Peyer's patch (tissue), 4 donors: ENCODE measurements around the gene MARVELD2. TPM values are rescaled to one million over a fixed set of nuclear protein-coding genes. Genes with fewer than 3 reads are reported as not detected.
"Not testable (repeated sequence)": the region's sequence is repeated elsewhere in the genome, so short reads cannot be mapped to it uniquely, and the experiment has no call there.

Source experiments
- DNase-seq, 3 donors: peaks; one replicate each; pipeline ENCODE4 v3.0.0-alpha.2; 2017 to 2019
- H3K27ac ChIP-seq, 4 donors: fragments of 200-600 bp; sonication (generic); one replicate each; pipeline ENCODE4 v1.5.1; 2016 to 2019
- H3K27me3 ChIP-seq, 2 donors: fragments of 200-600 bp; sonication (generic); one replicate each; pipeline ENCODE4 v1.5.1; 2019
- H3K36me3 ChIP-seq, 3 donors: fragments of 200-600 bp; sonication (generic); one replicate each; pipeline ENCODE4 v1.5.1; 2016 to 2019
- H3K4me1 ChIP-seq, 4 donors: fragments of 200-600 bp; sonication (generic); one replicate each; pipeline ENCODE4 v1.5.1; 2016 to 2019
- H3K4me3 ChIP-seq, 4 donors: fragments of 200-600 bp; sonication (generic); 1 replicate in 3 of 4; 2 replicates in 1 of 4; pipeline ENCODE4 v1.5.1; 2016 to 2019; ENCODE audit warnings: mild to moderate bottlenecking in 1 of 4
- H3K9me3 ChIP-seq, 4 donors: fragments of 200-600 bp; sonication (generic); one replicate each; pipeline ENCODE4 v1.5.1; 2016 to 2019; ENCODE audit warnings: mild to moderate bottlenecking in 1 of 4
- CTCF ChIP-seq, 6 experiments: fragments of 450-650 bp in 4 of 6; fragments of 200-600 bp in 2 of 6; sonication (generic) in 1 of 6; IDR thresholded peaks; one replicate each; pipeline ENCODE4 v1.5.1; 2017 to 2019; ENCODE audit warnings: antibody characterized with exemption in 6 of 6, mild to moderate bottlenecking in 3 of 6, moderate library complexity in 1 of 6
- POLR2A ChIP-seq, 2 donors: fragments of 450-650 bp; IDR thresholded peaks; one replicate each; pipeline ENCODE4 v1.5.1; 2017; ENCODE audit warnings: antibody characterized with exemption in 2 of 2, mild to moderate bottlenecking in 2 of 2, moderate library complexity in 2 of 2
- total RNA-seq, 4 donors: library from RNA; depleted of rRNA; stranded (reverse); fragments of >200 nt; gene quantifications; one replicate each; pipeline ENCODE4 v1.1.0, GENCODE V29; 2016

The MARVELD2 gene
- total RNA-seq, 4 donors from 2014 or later: 9.1 to 67.3 (median 46.3) TPM

- H3K36me3 ChIP-seq: no peaks in the 10 kb centered on the region
- H3K4me3 ChIP-seq: no peak overlapping the region
- H3K9me3 ChIP-seq: no peaks in the 10 kb centered on the region
- H3K27ac ChIP-seq: no peak overlapping the region
- TF ChIP-seq CTCF (IDR thresholded peaks at IDR 0.05) (no peak), POLR2A (IDR thresholded peaks at IDR 0.05) (no peak)
- DNase-seq: no peak
- no peaks in the 10 kb centered on the region for H3K27me3 ChIP-seq
- no peaks in the 10 kb centered on the region for H3K4me1 ChIP-seq
Observed at GRCh38 chr5:69477170-69477569, 62.3 kb downstream of the MARVELD2 start.

- DNase-seq, H3K9me3 ChIP-seq, H3K36me3 ChIP-seq, H3K27me3 ChIP-seq, H3K4me3 ChIP-seq, H3K4me1 ChIP-seq, H3K27ac ChIP-seq: not testable (repeated sequence)
Observed at GRCh38 chr5:69478296-69478695, 63.4 kb downstream of the MARVELD2 start.

- DNase-seq: no peak
- TF ChIP-seq CTCF (IDR thresholded peaks at IDR 0.05): no peak
- no peak for TF ChIP-seq POLR2A (IDR thresholded peaks at IDR 0.05)
- Histone ChIP-seq H3K36me3 (no peaks in the 10 kb centered on the region), H3K4me1 (no peaks in the 10 kb centered on the region), H3K27ac (no peak overlapping the region), H3K9me3 (no peaks in the 10 kb centered on the region), H3K4me3 (no peak overlapping the region), H3K27me3 (no peaks in the 10 kb centered on the region)
Observed at GRCh38 chr5:69484891-69485290, 70.0 kb downstream of the MARVELD2 start.

GRCh38 chr5:69485471-69485870 lies 70.6 kb downstream of the MARVELD2 start:
- no peaks in the 10 kb centered on the region for H3K4me1 ChIP-seq
- no peaks in the 10 kb centered on the region for H3K9me3 ChIP-seq
- H3K27me3 ChIP-seq: no peaks in the 10 kb centered on the region
- H3K36me3 ChIP-seq: no peaks in the 10 kb centered on the region
- H3K27ac ChIP-seq: no peak overlapping the region
- H3K4me3 ChIP-seq: no peak overlapping the region
- TF ChIP-seq POLR2A (IDR thresholded peaks at IDR 0.05) (no peak), CTCF (IDR thresholded peaks at IDR 0.05) (no peak)
- DNase-seq: no peak

GRCh38 chr5:69489246-69489645 lies 74.3 kb downstream of the MARVELD2 start:
- H3K4me3 ChIP-seq: no peak overlapping the region
- TF ChIP-seq CTCF (IDR thresholded peaks at IDR 0.05) (no peak), POLR2A (IDR thresholded peaks at IDR 0.05) (no peak)
- H3K4me1 ChIP-seq: peaks cover 0 to 12% (median 0%) of the 10 kb centered on the region in 4 donors
- H3K36me3 ChIP-seq: no peaks in the 10 kb centered on the region
- no peaks in the 10 kb centered on the region for H3K9me3 ChIP-seq
- DNase-seq: no peak
- H3K27ac ChIP-seq: no peak overlapping the region
- peaks cover 0 to 8% of the 10 kb centered on the region in 2 donors for H3K27me3 ChIP-seq

GRCh38 chr5:69491027-69491426 lies 76.1 kb downstream of the MARVELD2 start:
- DNase-seq: no peak
- no peaks in the 10 kb centered on the region for H3K36me3 ChIP-seq
- H3K4me1 ChIP-seq: peaks cover 0 to 12% (median 4%) of the 10 kb centered on the region in 4 donors
- H3K27ac ChIP-seq: no peak overlapping the region
- H3K9me3 ChIP-seq: no peaks in the 10 kb centered on the region
- no peak for TF ChIP-seq POLR2A (IDR thresholded peaks at IDR 0.05)
- TF ChIP-seq CTCF (IDR thresholded peaks at IDR 0.05): no peak
- H3K27me3 ChIP-seq: peaks cover 0 to 8% of the 10 kb centered on the region in 2 donors
- no peak overlapping the region for H3K4me3 ChIP-seq
